Activated B cell treated with CpG ODN at 0.5 μM for 24 hours (primary cell): ENCODE results near the gene LMAN2L. TPM values are rescaled to one million over a fixed set of nuclear protein-coding genes. Genes with fewer than 3 reads are reported as not detected.

ENCODE experiments used
- ATAC-seq: fragments of 200-7000 bp; cut with Tn5 transposase; one replicate; pipeline ENCODE4 v1.10.0; 2021; ENCODE audit warnings: low read depth, mild to moderate bottlenecking, moderate library complexity
- CTCF ChIA-PET: fragments of 350-600 bp; sonication (Branson Sonifier 250); formaldehyde crosslinking; loops from one replicate; lab custom pipeline; 2021; ENCODE audit warnings: antibody characterized with exemption; lab: Charles Lee
- POLR2A ChIA-PET: fragments of 350-600 bp; sonication (Branson Sonifier 250); formaldehyde crosslinking; loops from one replicate; lab custom pipeline; 2021; ENCODE audit warnings: antibody characterized with exemption; lab: Charles Lee
- DNase-seq: peaks from one replicate; pipeline ENCODE4 v3.0.0; 2022
- H3K27ac Mint-ChIP-seq: one replicate; pipeline ENCODE4 v1.8.0; 2020; ENCODE audit warnings: mixed read lengths
- H3K27me3 Mint-ChIP-seq: one replicate; pipeline ENCODE4 v1.8.0; 2021; ENCODE audit warnings: mixed read lengths
- H3K36me3 Mint-ChIP-seq: one replicate; pipeline ENCODE4 v1.8.0; 2021; ENCODE audit warnings: low read depth, mixed read lengths
- H3K4me1 Mint-ChIP-seq: one replicate; pipeline ENCODE4 v1.8.0; 2021; ENCODE audit warnings: mixed read lengths
- H3K4me3 Mint-ChIP-seq: one replicate; pipeline ENCODE4 v1.8.0; 2020; ENCODE audit warnings: mild to moderate bottlenecking, mixed read lengths
- H3K9me3 Mint-ChIP-seq: one replicate; pipeline ENCODE4 v1.8.0; 2020; ENCODE audit warnings: mixed read lengths
- intact Hi-C: fragments of 100-400 bp; cut with micrococcal nuclease; formaldehyde crosslinking; loops from one replicate; pipeline ENCODE4 v1.15.1; 2024
- total RNA-seq: library from RNA; stranded (reverse); gene quantifications from 2 replicates; pipeline ENCODE4 v1.2.3, GENCODE V29; 2022
- TF ChIP-seq, protein P1 (sequence below): fragments of 200-600 bp; IDR thresholded peaks from one replicate; pipeline ENCODE4 v1.8.0; 2022; ENCODE audit warnings: antibody characterized with exemption, mild to moderate bottlenecking

Gene LMAN2L
- total RNA-seq, 1 donor from 2014 or later, result 8.9 TPM

DNA sequence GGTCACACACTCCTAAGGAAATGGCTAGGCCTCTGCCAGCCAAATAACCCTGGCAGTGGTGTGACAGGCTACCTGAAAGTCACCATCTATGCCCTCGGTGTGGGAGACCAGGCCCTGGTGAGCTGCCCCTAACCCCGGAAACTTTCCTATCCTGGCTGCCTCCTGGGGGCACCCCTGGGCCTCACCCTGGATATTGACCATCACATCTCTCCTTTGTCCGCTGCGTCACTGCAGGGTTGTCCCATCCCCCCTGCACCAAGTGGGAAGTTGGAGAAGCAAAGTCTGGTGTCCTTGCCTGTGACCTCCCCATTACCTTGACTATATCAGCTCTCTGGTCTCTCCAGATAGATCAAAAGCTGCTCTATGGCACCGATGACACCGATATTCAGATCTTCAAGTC, 78.5 kb downstream of the LMAN2L start:
- peaks cover 2% of the 10 kb centered on the region for H3K27me3 Mint-ChIP-seq
- H3K9me3 Mint-ChIP-seq, result peaks cover 4% of the 10 kb centered on the region
- TF ChIP-seq, protein P1, sequence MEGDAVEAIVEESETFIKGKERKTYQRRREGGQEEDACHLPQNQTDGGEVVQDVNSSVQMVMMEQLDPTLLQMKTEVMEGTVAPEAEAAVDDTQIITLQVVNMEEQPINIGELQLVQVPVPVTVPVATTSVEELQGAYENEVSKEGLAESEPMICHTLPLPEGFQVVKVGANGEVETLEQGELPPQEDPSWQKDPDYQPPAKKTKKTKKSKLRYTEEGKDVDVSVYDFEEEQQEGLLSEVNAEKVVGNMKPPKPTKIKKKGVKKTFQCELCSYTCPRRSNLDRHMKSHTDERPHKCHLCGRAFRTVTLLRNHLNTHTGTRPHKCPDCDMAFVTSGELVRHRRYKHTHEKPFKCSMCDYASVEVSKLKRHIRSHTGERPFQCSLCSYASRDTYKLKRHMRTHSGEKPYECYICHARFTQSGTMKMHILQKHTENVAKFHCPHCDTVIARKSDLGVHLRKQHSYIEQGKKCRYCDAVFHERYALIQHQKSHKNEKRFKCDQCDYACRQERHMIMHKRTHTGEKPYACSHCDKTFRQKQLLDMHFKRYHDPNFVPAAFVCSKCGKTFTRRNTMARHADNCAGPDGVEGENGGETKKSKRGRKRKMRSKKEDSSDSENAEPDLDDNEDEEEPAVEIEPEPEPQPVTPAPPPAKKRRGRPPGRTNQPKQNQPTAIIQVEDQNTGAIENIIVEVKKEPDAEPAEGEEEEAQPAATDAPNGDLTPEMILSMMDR, result no peak
- H3K27ac Mint-ChIP-seq, result no peak overlapping the region
- H3K36me3 Mint-ChIP-seq, result no peaks in the 10 kb centered on the region
- peaks cover 6% of the 10 kb centered on the region for H3K4me1 Mint-ChIP-seq
- ChIA-PET CTCF (no interaction called here), POLR2A (no interaction called here)
- intact Hi-C loops, result no loop called here
- no peak for DNase-seq
- H3K4me3 Mint-ChIP-seq, result no peak overlapping the region
- no peak for ATAC-seq

DNA sequence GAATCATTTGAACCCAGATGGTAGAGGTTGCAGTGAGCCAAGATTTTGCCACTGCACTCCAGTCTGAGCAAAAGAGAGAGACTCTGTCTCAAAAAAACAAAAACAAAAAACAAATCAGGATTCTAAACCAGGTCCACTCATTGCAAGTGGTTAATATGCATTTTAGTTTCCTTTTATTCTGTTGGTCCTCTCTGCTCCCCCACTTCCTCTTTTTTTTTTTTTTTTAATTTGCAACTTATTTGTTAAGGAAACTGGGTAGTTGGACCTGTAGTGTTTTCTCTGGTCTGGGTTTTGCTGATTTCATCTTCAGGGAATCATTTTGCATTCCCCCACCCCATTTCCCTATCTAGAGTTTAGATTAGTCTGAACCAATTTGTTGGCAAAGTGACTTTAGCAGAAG, 83.3 kb downstream of the LMAN2L start:
- Mint-ChIP-seq H3K9me3 (no peaks in the 10 kb centered on the region), H3K27me3 (no peaks in the 10 kb centered on the region), H3K4me3 (no peak overlapping the region), H3K36me3 (no peaks in the 10 kb centered on the region), H3K27ac (no peak overlapping the region), H3K4me1 (peaks cover 8% of the 10 kb centered on the region)
- TF ChIP-seq, protein P1, result no peak
- ATAC-seq, result no peak
- CTCF ChIA-PET, result no interaction called here
- DNase-seq, result no peak
- POLR2A ChIA-PET, result no interaction called here
- intact Hi-C loops, result no loop called here

Other genes starting within 250 kb of the LMAN2L start
- not detected in 2 replicates for gene NEURL3, start 234.7 kb downstream of the LMAN2L start, total RNA-seq
- gene ARID5A, start 203.3 kb downstream of the LMAN2L start, total RNA-seq, result 73.4 and 83.5 TPM in 2 replicates
- 24.6 and 31.4 TPM in 2 replicates for gene KANSL3, start 101.8 kb downstream of the LMAN2L start, total RNA-seq
- gene FER1L5, start 97.3 kb downstream of the LMAN2L start, total RNA-seq, result not detected in 2 replicates
- gene CNNM4, start 20.8 kb upstream of the LMAN2L start, total RNA-seq, result 7.4 and 10.0 TPM in 2 replicates
- 19.0 and 20.3 TPM in 2 replicates for gene CNNM3, start 76.2 kb upstream of the LMAN2L start, total RNA-seq
- 6.1 and 7.3 TPM in 2 replicates for gene ANKRD23, start 104.0 kb upstream of the LMAN2L start, total RNA-seq
- gene ANKRD39, start 118.0 kb upstream of the LMAN2L start, total RNA-seq, result 12.7 and 12.9 TPM in 2 replicates
- 0.34 and 0.55 TPM in 2 replicates for gene SEMA4C, start 130.0 kb upstream of the LMAN2L start, total RNA-seq
- not detected in 2 replicates for gene FAM178B, start 246.5 kb upstream of the LMAN2L start, total RNA-seq